ENCODE measurements around the gene SP8.

GRCh38 chr7:20790375-20790774, 3.7 kb upstream of the SP8 start:
- no peak for TF ChIP-seq GATA3 (IDR thresholded peaks at IDR 0.05; ENCODE audit: low read depth, low read length)
- no peak for TF ChIP-seq GATA2 (IDR thresholded peaks at IDR 0.05; ENCODE audit: low read depth, low read length)

Data from SH-SY5Y (cell line).